HS-5 (cell line): ENCODE results near the gene ZFP64.
"Not testable (repeated sequence)": the region's sequence is repeated elsewhere in the genome, so short reads cannot be mapped to it uniquely, and the experiment has no call there.

Experiments
- DNase-seq: peaks from one replicate; pipeline ENCODE4 v3.0.0-alpha.2; 2012; ENCODE audit warnings: low read depth

Gene ZFP64

DNA sequence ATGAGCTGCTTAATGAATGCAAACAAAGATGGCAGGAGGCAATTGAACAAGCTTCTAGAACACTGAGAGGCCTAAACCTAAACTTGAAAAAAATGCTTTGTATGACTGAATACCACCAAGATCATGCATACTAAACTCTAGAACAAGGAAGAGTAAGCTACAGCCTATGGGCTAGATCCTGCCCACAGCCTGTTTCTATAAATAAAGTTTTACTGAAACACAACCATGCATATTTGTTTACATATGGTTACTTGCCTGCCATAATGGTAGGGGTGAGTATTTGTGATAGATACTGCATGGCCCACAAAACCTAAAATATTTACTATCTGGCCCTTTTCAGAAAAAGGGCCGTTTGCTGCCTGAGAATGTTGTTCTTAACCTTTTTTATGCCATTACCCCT lies 37.0 kb downstream of the ZFP64 start:
- DNase-seq, result no peak

DNA sequence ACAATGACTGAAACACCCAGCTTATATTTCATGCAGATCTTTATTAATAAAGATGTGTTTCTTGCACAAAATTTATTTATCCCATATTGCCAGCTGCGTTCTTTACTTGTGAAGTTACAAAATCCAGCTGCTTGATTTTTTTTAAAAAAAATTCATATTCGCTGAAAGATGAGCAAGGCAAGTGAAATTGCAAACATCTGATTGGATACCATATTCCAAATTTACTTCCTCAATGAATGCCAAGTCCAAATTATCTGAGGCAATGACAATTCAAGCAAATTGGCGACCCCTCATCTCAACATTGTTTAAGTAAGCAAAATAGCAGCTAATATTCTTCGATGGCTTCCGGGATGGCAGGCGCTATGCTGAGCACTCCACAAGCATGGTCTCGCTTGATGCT lies 37.7 kb downstream of the ZFP64 start:
- no peak for DNase-seq

GRCh38 chr20:52152921-52153320 lies 38.7 kb downstream of the ZFP64 start:
- no peak for DNase-seq

DNA sequence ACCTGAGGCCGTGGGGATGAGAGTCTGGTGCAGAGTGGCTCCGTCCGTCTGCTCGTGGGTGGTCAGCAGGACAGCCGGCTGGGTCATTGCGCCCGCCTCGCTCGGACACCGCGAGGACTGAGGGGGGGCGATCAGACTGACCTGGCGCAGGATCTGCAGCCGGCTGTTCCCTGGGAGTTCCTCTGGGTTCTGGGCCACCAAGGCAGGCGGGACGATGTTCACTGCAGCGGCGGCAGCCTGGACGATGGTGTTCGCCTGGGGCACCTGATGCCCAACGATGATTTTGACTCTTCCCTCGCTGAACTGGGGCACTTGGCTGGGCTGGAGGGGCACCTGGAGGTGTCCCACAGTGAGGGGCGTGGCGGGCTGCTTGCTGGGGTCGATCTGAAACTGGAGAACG lies 39.2 kb downstream of the ZFP64 start:
- DNase-seq, result no peak

DNA sequence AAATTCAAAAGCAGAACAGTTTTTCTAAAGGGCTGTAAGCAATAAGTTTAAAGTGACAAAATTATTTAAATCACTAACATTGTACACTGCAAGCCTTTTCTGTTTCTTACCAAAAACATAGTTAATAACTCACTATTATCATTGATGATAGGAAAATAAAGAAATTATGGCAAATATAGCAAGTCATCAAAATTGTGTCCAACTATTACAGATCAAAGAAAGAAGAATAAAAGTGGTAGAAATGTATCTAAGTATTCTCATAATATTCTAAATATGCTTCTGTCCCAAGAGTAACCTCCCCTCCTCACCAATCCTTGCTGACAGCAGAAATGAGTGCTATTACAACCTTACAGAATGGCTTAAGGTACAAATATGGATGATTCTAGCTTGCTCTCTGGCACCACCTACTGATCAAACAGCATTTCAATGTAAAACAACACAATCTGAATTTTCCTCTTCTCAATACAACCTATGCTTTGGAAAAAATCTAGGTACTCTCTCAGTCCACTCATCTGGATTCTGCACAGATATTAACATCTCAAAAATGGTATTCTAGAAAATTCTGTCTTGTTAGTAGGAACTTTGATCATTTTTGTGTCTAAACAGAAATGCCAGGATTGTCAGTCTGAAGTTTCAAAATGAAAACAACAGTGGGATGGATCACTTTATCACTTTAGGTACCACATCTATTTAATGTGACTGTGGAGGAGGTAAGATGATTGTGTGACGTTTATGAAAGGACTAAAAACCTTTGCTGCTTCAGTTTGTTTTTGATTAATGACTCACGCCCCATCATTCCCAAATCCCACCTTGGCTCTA lies 40.9 kb downstream of the ZFP64 start:
- DNase-seq, result peak; percentile 84

GRCh38 chr20:52145587-52145986 lies 46.0 kb downstream of the ZFP64 start:
- DNase-seq, result no peak

- no peak for DNase-seq
These were observed 48.3 kb downstream of the ZFP64 start for GRCh38 chr20:52143277-52143676.

- DNase-seq, result no peak
These were observed 48.8 kb downstream of the ZFP64 start for GRCh38 chr20:52142757-52143156.

- no peak for DNase-seq
These were observed 51.6 kb downstream of the ZFP64 start for GRCh38 chr20:52139986-52140385.

DNA sequence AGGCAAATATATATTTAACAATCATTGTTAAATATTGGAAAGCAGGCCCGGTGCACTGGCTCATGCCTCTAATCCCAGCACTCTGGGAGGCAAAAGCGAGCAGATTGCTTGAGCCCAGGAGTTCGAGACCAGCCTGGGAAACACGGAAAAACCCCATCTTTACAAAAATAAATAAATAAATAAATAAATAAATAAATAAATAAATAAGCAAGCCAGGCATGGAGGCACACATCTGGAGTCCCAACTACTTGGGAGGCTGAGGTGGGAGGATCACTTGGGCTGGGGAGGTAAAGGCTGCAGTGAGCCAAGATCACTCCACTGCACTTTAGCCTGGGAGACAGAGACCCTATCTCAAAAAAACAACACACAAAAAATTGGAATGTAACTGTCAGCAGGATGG lies 53.7 kb downstream of the ZFP64 start:
- no peak for DNase-seq

- DNase-seq, result not testable (repeated sequence)
These were observed 57.9 kb downstream of the ZFP64 start for GRCh38 chr20:52133714-52134113.

- DNase-seq, result no peak
These were observed 59.2 kb downstream of the ZFP64 start for GRCh38 chr20:52132337-52132736.

DNA sequence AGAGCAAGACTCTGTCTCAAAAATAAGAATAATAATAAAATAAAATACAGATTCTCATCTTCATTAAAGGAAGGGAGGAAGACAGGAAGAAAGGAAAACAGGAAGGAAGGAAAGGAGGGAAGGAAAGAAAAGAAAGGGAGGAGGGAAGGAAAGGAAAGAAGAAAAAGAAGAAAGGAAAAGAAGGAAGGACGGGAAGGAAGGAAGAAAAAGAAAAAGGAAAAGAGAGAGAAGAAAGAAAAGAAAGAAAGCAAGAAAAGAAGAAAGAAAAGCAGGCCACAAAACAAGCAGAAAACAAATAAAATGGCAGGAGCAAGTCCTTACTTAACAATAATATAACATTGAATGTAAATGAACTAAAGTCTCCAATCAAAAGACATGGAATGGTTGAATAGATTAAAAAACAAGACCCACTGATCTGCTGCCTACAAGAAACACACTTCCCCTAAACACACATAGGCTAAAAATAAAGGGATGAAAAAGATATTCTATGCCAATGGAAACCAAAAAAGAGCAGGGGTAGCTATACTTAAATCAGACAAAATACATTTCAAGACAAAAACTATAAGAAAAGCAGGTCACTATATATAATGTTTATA lies 60.4 kb downstream of the ZFP64 start:
- DNase-seq, result no peak

DNA sequence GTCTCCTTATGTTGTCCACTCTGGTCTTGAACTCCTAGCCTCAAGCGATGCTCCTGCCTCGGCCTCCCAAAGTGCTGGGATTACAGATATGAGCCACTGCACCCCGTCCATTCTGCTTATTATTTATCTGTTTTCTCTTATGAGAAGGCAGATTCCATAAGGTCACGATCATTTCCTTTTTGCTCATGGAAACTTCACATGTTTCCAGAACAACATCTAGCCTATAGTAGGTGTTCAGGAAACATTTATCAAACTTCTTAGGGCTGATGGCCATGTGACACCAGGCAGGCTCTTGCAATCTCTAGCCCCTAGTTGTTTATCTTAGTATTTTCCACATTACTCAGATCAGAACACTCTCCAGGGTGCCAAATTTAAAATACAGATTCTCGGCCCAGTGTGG lies 61.2 kb downstream of the ZFP64 start:
- DNase-seq, result no peak

GRCh38 chr20:52129611-52130010 lies 62.0 kb downstream of the ZFP64 start:
- DNase-seq, result no peak

DNA sequence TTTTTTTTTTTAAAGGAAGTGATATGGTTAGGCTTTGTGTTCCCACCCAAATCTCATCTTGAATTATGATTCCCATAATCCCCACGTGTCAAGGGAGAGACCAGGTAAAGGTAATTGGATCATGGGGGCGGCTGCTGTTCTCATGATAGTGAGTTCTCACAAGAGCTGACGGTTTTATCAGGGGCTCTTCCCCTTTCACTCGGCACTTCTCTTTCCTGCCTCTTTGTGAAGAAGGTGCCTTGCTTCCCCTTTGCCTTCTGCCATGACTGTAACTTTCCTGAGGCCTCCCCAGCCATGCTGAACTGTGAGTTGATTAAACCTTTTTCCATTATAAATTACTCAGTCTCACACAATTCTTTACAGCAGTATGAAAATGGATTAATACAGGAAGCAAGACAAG lies 64.3 kb downstream of the ZFP64 start:
- DNase-seq, result no peak

DNA sequence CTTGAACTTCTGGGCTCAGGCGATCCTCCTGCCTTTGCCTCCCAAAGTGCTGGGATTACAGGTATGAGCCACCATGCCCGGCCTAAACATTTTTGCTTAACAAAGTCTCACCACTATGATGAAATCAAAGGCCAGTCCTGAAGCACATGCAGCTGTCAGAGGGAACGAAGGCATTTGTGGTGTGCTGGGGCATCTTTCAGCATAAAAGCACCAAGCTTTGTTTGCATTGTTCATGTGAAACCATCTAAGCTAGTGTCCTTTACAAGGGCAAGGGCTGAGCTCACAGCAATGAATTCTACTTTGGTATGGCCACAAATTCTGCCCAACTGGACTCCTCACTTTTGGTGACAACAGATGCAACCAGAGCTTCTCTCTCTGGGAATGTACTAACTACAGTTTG lies 66.8 kb downstream of the ZFP64 start:
- DNase-seq, result no peak

DNA sequence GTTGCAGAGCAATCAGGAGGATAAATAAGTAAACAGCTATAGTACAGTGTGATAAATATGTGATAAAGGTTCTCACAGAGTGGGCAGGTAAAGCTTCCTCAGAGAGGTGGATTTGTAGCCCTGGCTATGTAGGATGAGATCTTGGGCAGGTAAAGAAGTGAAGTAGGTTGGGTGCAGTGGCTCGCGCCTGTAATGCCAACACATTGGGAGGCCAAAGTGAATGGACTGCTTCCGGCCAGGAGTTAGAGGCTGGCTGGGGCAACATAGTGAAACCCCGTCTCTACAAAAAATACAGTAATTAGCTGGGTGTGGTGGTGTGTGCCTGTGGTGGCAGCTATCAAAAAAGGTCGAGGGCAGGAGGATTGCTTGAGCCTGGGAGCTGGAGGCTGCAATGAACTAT lies 72.9 kb downstream of the ZFP64 start:
- no peak for DNase-seq

- no peak for DNase-seq
These were observed 73.5 kb downstream of the ZFP64 start for GRCh38 chr20:52118016-52118623.

GRCh38 chr20:52110456-52110855 lies 81.1 kb downstream of the ZFP64 start:
- no peak for DNase-seq

- no peak for DNase-seq
These were observed 85.8 kb downstream of the ZFP64 start for GRCh38 chr20:52105442-52106422.
